Mammary epithelial cell (primary cell): ENCODE data around the gene BFSP1.

ENCODE experiments used
- CTCF ChIP-seq, 2 donors: IDR thresholded peaks in 1 of 2; conservative IDR thresholded peaks in 1 of 2; 2 replicates each; pipeline ENCODE4 v1.5.1; 2011 to 2012; ENCODE audit warnings: inconsistent platforms in 2 of 2, low read length in 2 of 2, mild to moderate bottlenecking in 2 of 2, control low read depth in 1 of 2, low read depth in 1 of 2; ENCODE audit not compliant: insufficient read depth in 1 of 2; ENCODE audit errors: extremely low read depth in 1 of 2
- EZH2 ChIP-seq: IDR thresholded peaks from 2 replicates; pipeline ENCODE4 v1.6.1; 2012; ENCODE audit warnings: low read length, inconsistent platforms, borderline replicate concordance

GRCh38 chr20:17505636-17506517 lies 25.3 kb downstream of the BFSP1 start:
- TF ChIP-seq CTCF (conservative IDR thresholded peaks at IDR 0.05 in 1 of 2, IDR thresholded peaks at IDR 0.05 in 1 of 2; ENCODE audit: extremely low read depth in 1 of 2, insufficient read depth in 1 of 2, low read depth in 1 of 2, low read length in 2 of 2) (no peak), EZH2 (no peak)
